GM12878 (cell line): ENCODE data around the gene TSSC4. TPM values are rescaled to one million over a fixed set of nuclear protein-coding genes. Genes with fewer than 3 reads are reported as not detected.

Experiments
- E2F4 ChIP-seq: IDR thresholded peaks from 2 replicates; pipeline ENCODE4 v1.6.1; 2012; ENCODE audit warnings: low read depth, low read length, improper control_type of control experiment
- EED ChIP-seq: sonication (generic); IDR thresholded peaks from 2 replicates; pipeline ENCODE4 v1.6.1; 2016; ENCODE audit warnings: antibody characterized with exemption, low read depth
- IRF4 ChIP-seq: IDR thresholded peaks from 2 replicates; pipeline ENCODE4 v1.6.1; 2011; ENCODE audit warnings: low read depth, low read length
- NR2C1 ChIP-seq: fragments of 450-650 bp; IDR thresholded peaks from 2 replicates; pipeline ENCODE4 v1.6.1; 2017; ENCODE audit warnings: antibody characterized with exemption, mild to moderate bottlenecking, moderate library complexity
- PAX8 ChIP-seq: fragments of 450-650 bp; IDR thresholded peaks from 2 replicates; pipeline ENCODE4 v1.6.1; 2017; ENCODE audit warnings: mild to moderate bottlenecking, moderate library complexity
- RAD21 ChIP-seq: IDR thresholded peaks from 2 replicates; pipeline ENCODE4 v1.6.1; 2011; ENCODE audit warnings: mild to moderate bottlenecking, low read depth, low read length, moderate library complexity; ENCODE audit not compliant: insufficient read depth
- SIX5 ChIP-seq: IDR thresholded peaks from 2 replicates; pipeline ENCODE4 v1.6.1; 2011; ENCODE audit warnings: mild to moderate bottlenecking, low read depth, low read length, moderate library complexity; ENCODE audit not compliant: severe bottlenecking
- SMAD1 ChIP-seq: fragments of 450-650 bp; IDR thresholded peaks from 2 replicates; pipeline ENCODE4 v1.6.1; 2018; ENCODE audit warnings: mild to moderate bottlenecking, low read depth; ENCODE audit not compliant: partially characterized antibody
- SMAD5 ChIP-seq: IDR thresholded peaks from 2 replicates; pipeline ENCODE4 v1.6.1; 2016; ENCODE audit warnings: antibody characterized with exemption, low read depth
- TBL1XR1 ChIP-seq: IDR thresholded peaks from 2 replicates; pipeline ENCODE4 v1.6.1; 2012; ENCODE audit warnings: low read depth, low read length, improper control_type of control experiment
- USF1 ChIP-seq: IDR thresholded peaks from 2 replicates; pipeline ENCODE4 v1.6.1; 2011; ENCODE audit warnings: borderline replicate concordance, low read depth, mild to moderate bottlenecking, moderate library complexity, mixed read lengths, low read length; ENCODE audit not compliant: insufficient read depth; ENCODE audit errors: extremely low read length
- ZBTB11 ChIP-seq: fragments of 450-650 bp; formaldehyde crosslinking; IDR thresholded peaks from 2 replicates; pipeline ENCODE4 v1.5.0; 2022; ENCODE audit warnings: mild to moderate bottlenecking, missing genetic modification characterization
- polyA plus RNA-seq, 11 experiments: library from polyadenylated mRNA; depleted of rRNA in 4 of 11; unstranded in 6 of 11; stranded (reverse) in 5 of 11; fragments of >200 nt; fragmentation: Nextera tagmentation in 4 of 11; fragmentation: Illumina TruSeq in 1 of 11; extraction: Ambion mirVana in 4 of 11; extraction: Trizol in 1 of 11; gene quantifications; 1 replicate in 1 of 11; 2 replicates in 10 of 11; pipeline versions ENCODE4 v1.2.1 to v1.2.3, GENCODE V29; 2011 to 2016; ENCODE audit warnings: inconsistent platforms in 2 of 11, missing spikeins in 2 of 11, low read depth in 1 of 11
- total RNA-seq, 4 experiments: library from RNA; depleted of rRNA in 3 of 4; stranded (reverse); fragments of >200 nt in 3 of 4; fragmentation: Illumina TruSeq in 1 of 4; extraction: Trizol in 1 of 4; gene quantifications; 2 replicates each; pipeline versions ENCODE4 v1.2.1 to v1.2.3, GENCODE V29; 2013 to 2021
- TF ChIP-seq, protein P1 (sequence below), 3 experiments: IDR thresholded peaks in 2 of 3; conservative IDR thresholded peaks in 1 of 3; 2 replicates each; pipeline ENCODE4 v1.5.1; 2011; ENCODE audit warnings: low read depth in 3 of 3, low read length in 3 of 3, mild to moderate bottlenecking in 3 of 3, control low read depth in 2 of 3, moderate library complexity in 2 of 3, inconsistent platforms in 1 of 3, mixed read lengths in 1 of 3; ENCODE audit not compliant: control insufficient read depth in 2 of 3, insufficient read depth in 1 of 3; ENCODE audit errors: extremely low read depth in 1 of 3
- TF ChIP-seq, protein P2 (sequence below): IDR thresholded peaks from 2 replicates; pipeline ENCODE4 v1.6.1; 2011; ENCODE audit warnings: borderline replicate concordance, low read depth, mild to moderate bottlenecking, moderate library complexity, low read length; ENCODE audit not compliant: insufficient read depth, poor library complexity, severe bottlenecking
- TF ChIP-seq, protein P3 (sequence below): fragments of 450-650 bp; IDR thresholded peaks from 2 replicates; pipeline ENCODE4 v1.6.1; 2017; ENCODE audit warnings: mild to moderate bottlenecking

Gene TSSC4
- total and polyA plus RNA-seq, 10 of the 15 experiments (the other 5 are each of a cell fraction or from before 2014, with no cell fraction given), result 0.69 to 70.1 (median 25.7) TPM

DNA sequence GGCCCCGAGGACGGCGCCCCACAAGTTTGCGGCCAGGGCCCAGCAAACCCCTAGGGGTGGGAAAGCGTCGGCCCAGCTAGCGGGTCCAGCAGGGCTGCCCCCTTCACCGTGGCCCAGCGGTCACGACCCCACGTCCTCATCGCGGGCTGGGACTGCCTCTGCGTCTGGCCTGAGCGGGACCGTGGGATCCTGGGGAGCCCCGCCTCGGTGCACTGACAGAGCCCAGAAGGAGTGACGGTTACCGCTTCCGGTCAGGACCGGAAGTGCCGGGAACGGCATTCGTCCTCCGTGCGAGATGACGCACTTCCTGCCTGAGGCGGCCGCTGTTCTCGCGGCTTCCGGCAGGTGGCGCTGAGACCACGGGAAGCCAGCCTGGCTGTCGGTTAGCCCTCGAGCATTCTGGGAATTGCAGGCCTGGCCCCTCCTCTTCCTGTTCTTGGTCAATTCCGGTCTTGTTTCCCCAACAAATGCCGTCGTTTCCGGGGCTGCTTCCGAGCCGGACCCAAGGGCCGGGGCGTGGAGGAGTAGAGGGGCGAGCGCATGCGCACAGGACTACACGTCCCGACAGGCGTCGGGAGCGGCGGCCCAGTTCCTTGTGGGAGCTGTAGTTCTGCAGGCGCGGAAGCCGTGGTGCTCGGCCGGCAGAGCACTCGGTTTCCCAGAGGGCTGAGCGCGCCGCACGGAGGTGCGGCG, at the start of gene TSSC4 (continued):
- TF ChIP-seq, protein P1, sequence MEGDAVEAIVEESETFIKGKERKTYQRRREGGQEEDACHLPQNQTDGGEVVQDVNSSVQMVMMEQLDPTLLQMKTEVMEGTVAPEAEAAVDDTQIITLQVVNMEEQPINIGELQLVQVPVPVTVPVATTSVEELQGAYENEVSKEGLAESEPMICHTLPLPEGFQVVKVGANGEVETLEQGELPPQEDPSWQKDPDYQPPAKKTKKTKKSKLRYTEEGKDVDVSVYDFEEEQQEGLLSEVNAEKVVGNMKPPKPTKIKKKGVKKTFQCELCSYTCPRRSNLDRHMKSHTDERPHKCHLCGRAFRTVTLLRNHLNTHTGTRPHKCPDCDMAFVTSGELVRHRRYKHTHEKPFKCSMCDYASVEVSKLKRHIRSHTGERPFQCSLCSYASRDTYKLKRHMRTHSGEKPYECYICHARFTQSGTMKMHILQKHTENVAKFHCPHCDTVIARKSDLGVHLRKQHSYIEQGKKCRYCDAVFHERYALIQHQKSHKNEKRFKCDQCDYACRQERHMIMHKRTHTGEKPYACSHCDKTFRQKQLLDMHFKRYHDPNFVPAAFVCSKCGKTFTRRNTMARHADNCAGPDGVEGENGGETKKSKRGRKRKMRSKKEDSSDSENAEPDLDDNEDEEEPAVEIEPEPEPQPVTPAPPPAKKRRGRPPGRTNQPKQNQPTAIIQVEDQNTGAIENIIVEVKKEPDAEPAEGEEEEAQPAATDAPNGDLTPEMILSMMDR (IDR thresholded peaks at IDR 0.05 in 2 of 3, conservative IDR thresholded peaks at IDR 0.05 in 1 of 3; ENCODE audit: control insufficient read depth in 2 of 3, extremely low read depth in 1 of 3, insufficient read depth in 1 of 3, low read depth in 3 of 3, low read length in 3 of 3), result peak; percentile 99 to 100 (median 100); a peak in 5 of 6 replicates
- TF ChIP-seq SMAD5, result peak; percentile 90
- TF ChIP-seq, protein P2, sequence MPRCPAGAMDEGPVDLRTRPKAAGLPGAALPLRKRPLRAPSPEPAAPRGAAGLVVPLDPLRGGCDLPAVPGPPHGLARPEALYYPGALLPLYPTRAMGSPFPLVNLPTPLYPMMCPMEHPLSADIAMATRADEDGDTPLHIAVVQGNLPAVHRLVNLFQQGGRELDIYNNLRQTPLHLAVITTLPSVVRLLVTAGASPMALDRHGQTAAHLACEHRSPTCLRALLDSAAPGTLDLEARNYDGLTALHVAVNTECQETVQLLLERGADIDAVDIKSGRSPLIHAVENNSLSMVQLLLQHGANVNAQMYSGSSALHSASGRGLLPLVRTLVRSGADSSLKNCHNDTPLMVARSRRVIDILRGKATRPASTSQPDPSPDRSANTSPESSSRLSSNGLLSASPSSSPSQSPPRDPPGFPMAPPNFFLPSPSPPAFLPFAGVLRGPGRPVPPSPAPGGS, result peak; percentile 76
- TF ChIP-seq, protein P3, sequence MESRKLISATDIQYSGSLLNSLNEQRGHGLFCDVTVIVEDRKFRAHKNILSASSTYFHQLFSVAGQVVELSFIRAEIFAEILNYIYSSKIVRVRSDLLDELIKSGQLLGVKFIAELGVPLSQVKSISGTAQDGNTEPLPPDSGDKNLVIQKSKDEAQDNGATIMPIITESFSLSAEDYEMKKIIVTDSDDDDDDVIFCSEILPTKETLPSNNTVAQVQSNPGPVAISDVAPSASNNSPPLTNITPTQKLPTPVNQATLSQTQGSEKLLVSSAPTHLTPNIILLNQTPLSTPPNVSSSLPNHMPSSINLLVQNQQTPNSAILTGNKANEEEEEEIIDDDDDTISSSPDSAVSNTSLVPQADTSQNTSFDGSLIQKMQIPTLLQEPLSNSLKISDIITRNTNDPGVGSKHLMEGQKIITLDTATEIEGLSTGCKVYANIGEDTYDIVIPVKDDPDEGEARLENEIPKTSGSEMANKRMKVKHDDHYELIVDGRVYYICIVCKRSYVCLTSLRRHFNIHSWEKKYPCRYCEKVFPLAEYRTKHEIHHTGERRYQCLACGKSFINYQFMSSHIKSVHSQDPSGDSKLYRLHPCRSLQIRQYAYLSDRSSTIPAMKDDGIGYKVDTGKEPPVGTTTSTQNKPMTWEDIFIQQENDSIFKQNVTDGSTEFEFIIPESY, result peak; percentile 70; the same call in 1 of the 2 replicates
- no peak for TF ChIP-seq E2F4
- TF ChIP-seq USF1, result no peak
- TF ChIP-seq SMAD1, result peak; percentile 52
- peak; percentile 79 for TF ChIP-seq TBL1XR1
- TF ChIP-seq EED, result peak; percentile 32; the same call in 1 of the 2 replicates
- no peak for TF ChIP-seq PAX8
- peak; percentile 51 for TF ChIP-seq RAD21
- TF ChIP-seq IRF4, result peak; percentile 46; the same call in 1 of the 2 replicates
- TF ChIP-seq NR2C1, result peak; percentile 64
- peak; percentile 94 for TF ChIP-seq SIX5
- TF ChIP-seq ZBTB11 (CRISPR knock-in tag), result peak; percentile 82
